ENCODE results near the gene SSNA1. TPM values are rescaled to one million over a fixed set of nuclear protein-coding genes. Genes with fewer than 3 reads are reported as not detected.

The SSNA1 gene
- total RNA-seq, 1 donor from 2014 or later, result 24.5 TPM

Small RNAs within 50 kb of the gene (small RNA-seq; reads per million reads assigned to genes)
- not detected for gene MIR3621

Other genes starting within 250 kb of the SSNA1 start
- gene FBXW5, start 243.9 kb upstream of the SSNA1 start, total RNA-seq, result 62.4 TPM
- gene C8G, start 243.4 kb upstream of the SSNA1 start, total RNA-seq, result not detected
- not detected for gene LCN12, start 236.4 kb upstream of the SSNA1 start, total RNA-seq
- gene PTGDS, start 211.2 kb upstream of the SSNA1 start, total RNA-seq, result 61.1 TPM
- 0.82 TPM for gene LCNL1, start 205.7 kb upstream of the SSNA1 start, total RNA-seq
- 13.5 TPM for gene PAXX, start 196.3 kb upstream of the SSNA1 start, total RNA-seq
- not detected for gene CLIC3, start 192.1 kb upstream of the SSNA1 start, total RNA-seq
- 20.8 TPM for gene ABCA2, start 160.4 kb upstream of the SSNA1 start, total RNA-seq
- not detected for gene FUT7, start 156.6 kb upstream of the SSNA1 start, total RNA-seq
- 16.3 TPM for gene NPDC1, start 142.5 kb upstream of the SSNA1 start, total RNA-seq
- 0.82 TPM for gene ENTPD2, start 134.6 kb upstream of the SSNA1 start, total RNA-seq
- 1.2 TPM for gene SAPCD2, start 118.1 kb upstream of the SSNA1 start, total RNA-seq
- 0.41 TPM for gene UAP1L1, start 111.2 kb upstream of the SSNA1 start, total RNA-seq
- 42.0 TPM for gene MAN1B1, start 101.7 kb upstream of the SSNA1 start, total RNA-seq
- gene DPP7, start 73.9 kb upstream of the SSNA1 start, total RNA-seq, result 38.3 TPM
- 29.8 TPM for gene GRIN1, start 49.5 kb upstream of the SSNA1 start, total RNA-seq
- 0.41 TPM for gene LRRC26, start 18.6 kb upstream of the SSNA1 start, total RNA-seq
- gene TMEM210, start 16.6 kb upstream of the SSNA1 start, total RNA-seq, result not detected
- gene ANAPC2, start 116 bp upstream of the SSNA1 start, total RNA-seq, result 22.4 TPM
- gene TPRN, start 12.1 kb downstream of the SSNA1 start, total RNA-seq, result 6.1 TPM
- 34.2 TPM for gene TMEM203, start 17.0 kb downstream of the SSNA1 start, total RNA-seq
- 3.3 TPM for gene NDOR1, start 17.0 kb downstream of the SSNA1 start, total RNA-seq
- 0.82 TPM for gene RNF208, start 33.6 kb downstream of the SSNA1 start, total RNA-seq
- under 0.01 TPM for gene CYSRT1, start 36.5 kb downstream of the SSNA1 start, total RNA-seq
- not detected for gene RNF224, start 38.8 kb downstream of the SSNA1 start, total RNA-seq
- not detected for gene SLC34A3, start 42.2 kb downstream of the SSNA1 start, total RNA-seq
- gene TUBB4B, start 52.6 kb downstream of the SSNA1 start, total RNA-seq, result 92.5 TPM
- not detected for gene STPG3, start 62.6 kb downstream of the SSNA1 start, total RNA-seq
- gene NELFB, start 66.7 kb downstream of the SSNA1 start, total RNA-seq, result 36.7 TPM
- gene TOR4A, start 89.0 kb downstream of the SSNA1 start, total RNA-seq, result 0.41 TPM
- gene NRARP, start 113.6 kb downstream of the SSNA1 start, total RNA-seq, result 3.7 TPM
- 12.6 TPM for gene EXD3, start 234.5 kb downstream of the SSNA1 start, total RNA-seq
- 1.2 TPM for gene NOXA1, start 234.7 kb downstream of the SSNA1 start, total RNA-seq